NB4 (cell line): ENCODE data around the gene RFTN1.

Experiments used
- DNase-seq: peaks from one replicate; pipeline ENCODE4 v3.0.0; 2010; ENCODE audit warnings: low read depth
- H3K4me3 ChIP-seq: one replicate; pipeline ENCODE4 v1.5.1; 2011; ENCODE audit warnings: mild to moderate bottlenecking, low read depth, low read length, moderate library complexity
- CTCF ChIP-seq: IDR thresholded peaks from one replicate; pipeline ENCODE4 v1.5.1; 2012; ENCODE audit warnings: low read depth, low read length
- MAX ChIP-seq: IDR thresholded peaks from 2 replicates; pipeline ENCODE4 v1.6.1; 2011; ENCODE audit warnings: low read depth, low read length
- MYC ChIP-seq: IDR thresholded peaks from 2 replicates; pipeline ENCODE4 v1.6.1; 2011; ENCODE audit warnings: low read depth, low read length
- POLR2A ChIP-seq: IDR thresholded peaks from 2 replicates; pipeline ENCODE4 v1.6.1; 2011; ENCODE audit warnings: mild to moderate bottlenecking; ENCODE audit not compliant: insufficient read length; ENCODE audit errors: extremely low read depth

Gene RFTN1

GRCh38 chr3:16395212-16395611 is 118.3 kb downstream of the RFTN1 start:
- no peak for DNase-seq
- H3K4me3 ChIP-seq: no peak overlapping the region
- TF ChIP-seq POLR2A (no peak), MYC (no peak), CTCF (no peak), MAX (no peak)

- TF ChIP-seq MAX (no peak), POLR2A (no peak), MYC (no peak), CTCF (no peak)
- no peak overlapping the region for H3K4me3 ChIP-seq
- no peak for DNase-seq
These were observed 118.9 kb downstream of the RFTN1 start for GRCh38 chr3:16394639-16395038.

- TF ChIP-seq CTCF (no peak), MAX (no peak), POLR2A (no peak), MYC (no peak)
- H3K4me3 ChIP-seq: no peak overlapping the region
- no peak for DNase-seq
These were observed 120.8 kb downstream of the RFTN1 start for GRCh38 chr3:16392717-16393116.

- no peak for TF ChIP-seq CTCF
- no peak for TF ChIP-seq MYC
- TF ChIP-seq MAX: no peak
- no peak for TF ChIP-seq POLR2A
- DNase-seq: no peak
- H3K4me3 ChIP-seq: no peak overlapping the region
These were observed 121.4 kb downstream of the RFTN1 start for GRCh38 chr3:16392065-16392464.

- TF ChIP-seq POLR2A (no peak), MAX (no peak), MYC (no peak), CTCF (no peak)
- no peak for DNase-seq
- no peak overlapping the region for H3K4me3 ChIP-seq
These were observed 122.9 kb downstream of the RFTN1 start for GRCh38 chr3:16390581-16390980.

- no peak for TF ChIP-seq MAX
- no peak for TF ChIP-seq MYC
- no peak for TF ChIP-seq CTCF
- TF ChIP-seq POLR2A: no peak
- DNase-seq: no peak
- H3K4me3 ChIP-seq: no peak overlapping the region
These were observed 124.6 kb downstream of the RFTN1 start for GRCh38 chr3:16388850-16389441.
